HFF-Myc (cell line): Measurements from ENCODE around the gene PDLIM7.

Experiments used
- DNase-seq: peaks from one replicate; pipeline ENCODE4 v3.0.0-alpha.2; 2011; ENCODE audit warnings: low read depth; ENCODE audit errors: extremely low read depth
- H3K4me3 ChIP-seq: replicated peaks from 2 replicates; pipeline ENCODE4 v1.5.1; 2011; ENCODE audit warnings: low read depth, mild to moderate bottlenecking, control low read depth, low read length
- CTCF ChIP-seq: IDR thresholded peaks from 2 replicates; pipeline ENCODE4 v1.5.1; 2012; ENCODE audit warnings: mild to moderate bottlenecking, low read depth, low read length, control low read depth; ENCODE audit errors: missing control alignments

The PDLIM7 gene

DNA sequence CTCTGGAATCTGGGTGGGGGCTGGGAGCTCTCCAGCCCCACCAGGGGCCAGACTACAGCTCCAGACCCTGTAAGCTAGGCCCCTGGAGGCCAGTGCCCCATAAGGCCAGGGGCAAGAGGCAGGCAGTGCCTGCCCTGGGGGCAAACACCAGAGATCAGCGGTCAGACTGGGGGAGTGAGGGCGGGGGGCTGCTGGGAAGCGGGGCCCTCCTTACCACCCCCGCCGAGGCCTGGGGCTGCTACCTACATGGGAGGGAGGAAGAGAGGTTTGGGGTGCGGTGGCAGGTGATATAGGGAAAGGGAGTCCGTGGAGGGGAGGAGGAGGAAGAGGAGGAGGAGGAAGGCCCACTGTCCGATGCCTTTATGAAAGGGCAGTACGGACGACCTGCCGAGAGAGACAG is 38.0 kb downstream of the PDLIM7 start:
- TF ChIP-seq CTCF: no peak
- no peak for DNase-seq
- no peak overlapping the region for H3K4me3 ChIP-seq

- TF ChIP-seq CTCF: no peak
- H3K4me3 ChIP-seq: no peak overlapping the region
- no peak for DNase-seq
Measured at GRCh38 chr5:177458912-177459350, 38.5 kb downstream of the PDLIM7 start.

DNA sequence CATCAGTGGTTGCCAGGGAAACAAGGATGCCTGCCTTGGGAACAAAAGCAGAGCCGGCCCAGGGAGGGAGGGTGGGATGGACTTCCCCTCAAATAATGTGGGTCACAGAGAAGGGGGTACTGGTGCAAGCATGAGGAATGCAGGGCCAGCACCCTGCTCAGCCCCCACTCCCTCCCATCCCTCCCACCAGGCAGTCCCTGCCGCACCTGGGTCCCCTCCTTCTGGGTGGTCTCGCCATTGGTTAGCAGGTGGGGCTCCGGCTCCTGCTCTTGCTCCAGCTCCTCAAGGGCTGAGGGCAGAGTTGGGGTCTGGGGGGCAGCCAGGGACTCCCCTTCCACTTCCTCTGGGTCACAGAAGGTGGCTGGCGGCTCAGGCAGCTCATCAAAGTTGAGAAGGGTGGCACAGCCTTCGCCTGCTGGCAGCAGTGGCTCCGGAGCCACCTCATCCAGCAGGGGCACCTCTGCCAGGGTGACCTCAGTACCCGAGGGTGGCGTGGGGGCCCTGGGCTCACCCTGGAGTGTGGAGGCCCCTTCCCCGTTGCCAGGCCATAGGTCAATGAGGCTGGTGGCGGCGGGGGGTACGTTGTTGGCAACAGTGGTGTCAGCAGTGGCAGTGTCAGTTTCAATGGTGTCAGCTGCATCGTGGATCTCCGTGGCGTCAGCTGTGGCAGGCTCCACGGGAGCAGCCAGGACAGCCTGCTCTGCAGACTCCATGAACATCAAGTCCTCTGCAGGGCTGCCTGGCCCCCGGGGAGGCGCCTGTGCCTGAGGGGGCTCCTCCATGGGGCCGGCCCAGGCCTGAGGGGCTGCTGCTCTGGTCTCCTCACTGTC is 39.3 kb downstream of the PDLIM7 start:
- H3K4me3 ChIP-seq: no peak overlapping the region
- no peak for DNase-seq
- no peak for TF ChIP-seq CTCF

DNA sequence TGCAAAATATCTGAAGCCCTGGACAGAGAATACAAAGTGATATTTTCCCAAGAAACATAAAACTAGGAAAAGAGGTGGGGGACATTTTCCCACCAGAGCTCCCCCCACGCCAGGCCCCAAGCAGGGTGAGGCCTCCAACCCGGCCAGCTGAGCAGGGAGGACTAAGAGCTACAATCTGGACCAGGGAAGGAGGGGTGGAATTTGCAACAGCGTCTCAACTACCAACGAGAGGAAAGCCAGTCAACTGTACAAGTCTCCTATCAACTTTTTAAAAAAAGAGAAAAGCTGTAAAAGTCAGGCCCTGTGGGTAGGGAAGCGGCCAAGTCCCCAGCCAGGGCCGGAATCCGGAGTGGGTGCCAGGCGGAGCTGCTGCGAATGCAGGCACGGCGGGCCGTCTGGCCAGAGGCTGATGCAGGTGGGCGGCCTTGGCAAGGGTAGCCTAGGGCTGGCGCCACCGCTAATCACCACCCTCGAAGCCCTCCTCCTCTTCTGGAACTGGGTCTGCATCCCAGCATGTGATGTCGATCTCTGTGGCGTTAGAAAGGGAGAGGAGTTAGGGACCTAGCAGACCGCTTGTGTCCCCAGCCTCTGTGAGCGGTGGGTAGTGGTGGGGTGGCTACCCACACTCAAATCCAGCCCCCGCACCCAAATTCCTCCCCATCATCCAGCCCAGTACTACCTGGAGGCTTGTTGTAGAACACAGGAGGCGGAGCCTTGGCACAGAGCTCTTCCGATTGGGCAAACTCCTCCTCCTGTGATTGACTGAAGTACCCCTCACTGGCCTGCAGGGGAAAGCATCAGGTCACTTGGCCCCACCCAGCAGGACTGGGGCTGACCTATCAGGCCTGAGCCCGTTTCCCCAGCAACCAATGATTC is 40.2 kb downstream of the PDLIM7 start:
- DNase-seq: peak; percentile 95
- no peak overlapping the region for H3K4me3 ChIP-seq
- TF ChIP-seq CTCF: peak; percentile 55

DNA sequence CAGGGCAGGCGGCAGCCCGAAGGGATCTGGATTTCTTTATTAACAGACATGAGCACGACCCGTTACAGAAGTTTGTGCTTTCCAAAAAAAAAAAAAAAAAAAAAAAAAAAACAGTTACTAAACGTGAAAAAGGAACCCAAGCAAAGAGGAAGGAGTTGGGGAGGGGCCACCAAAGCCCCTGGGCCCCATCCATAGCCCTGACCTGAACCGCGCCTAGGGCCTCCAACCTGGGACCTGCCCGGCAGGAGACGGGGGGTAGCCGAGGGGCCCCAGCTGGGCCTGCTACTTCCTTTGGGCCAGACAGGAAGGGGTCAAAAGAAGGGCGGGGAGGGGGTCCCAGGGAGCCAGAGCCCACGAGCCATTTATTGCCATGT is 40.8 kb downstream of the PDLIM7 start:
- no peak for DNase-seq
- no peak for TF ChIP-seq CTCF

GRCh38 chr5:177455661-177456590 is 41.5 kb downstream of the PDLIM7 start:
- H3K4me3 ChIP-seq: peak overlapping the region; percentile 45
- TF ChIP-seq CTCF: peak; percentile 91
- DNase-seq: no peak

More for the DNA sequence above, 40.8 kb downstream of the PDLIM7 start:
- no peak overlapping the region for H3K4me3 ChIP-seq
